ENCODE data around the gene MDH1.

MDH1 gene

GRCh38 chr2:63643486-63643885 is 54.7 kb downstream of the MDH1 start:
- H3K9me2 ChIP-seq (ENCODE audit: low read depth, low read length), result no peaks in the 10 kb centered on the region
- H3K36me3 ChIP-seq (ENCODE audit: insufficient read depth, low read length), result no peaks in the 10 kb centered on the region
- H2AFZ ChIP-seq (ENCODE audit: low read length), result no peak overlapping the region
- no peak overlapping the region for H3K27ac ChIP-seq (ENCODE audit: low read depth, low read length, poor library complexity, severe bottlenecking)
- H3K4me2 ChIP-seq (ENCODE audit: low read length), result no peak overlapping the region
- no peaks in the 10 kb centered on the region for H3K4me1 ChIP-seq (ENCODE audit: insufficient read depth, low read length, severe bottlenecking)
- H3K4me3 ChIP-seq (ENCODE audit: low read depth, low read length, poor library complexity, severe bottlenecking), result no peak overlapping the region
- TF ChIP-seq EZH2 (IDR thresholded peaks at IDR 0.05; ENCODE audit: borderline replicate concordance, low read length) (no peak), CTCF (IDR thresholded peaks at IDR 0.05; ENCODE audit: low read length) (no peak)
- no peaks in the 10 kb centered on the region for H3F3A ChIP-seq (ENCODE audit: insufficient read depth, low read length)
- no peaks in the 10 kb centered on the region for H3K9me3 ChIP-seq (ENCODE audit: low read length)
- H3K79me2 ChIP-seq (ENCODE audit: insufficient read depth, low read length), result no peaks in the 10 kb centered on the region
- H3K9ac ChIP-seq (ENCODE audit: low read length), result no peak overlapping the region
- H3K27me3 ChIP-seq (ENCODE audit: insufficient read depth, low read length), result peaks cover 6% of the 10 kb centered on the region; the same call in 1 of the 2 replicates
- H4K20me1 ChIP-seq (ENCODE audit: insufficient read depth, low read length), result no peaks in the 10 kb centered on the region

GRCh38 chr2:63648632-63649031 is 59.9 kb downstream of the MDH1 start:
- Histone ChIP-seq H3K4me1 (ENCODE audit: insufficient read depth, low read length, severe bottlenecking) (no peaks in the 10 kb centered on the region), H3K9me2 (ENCODE audit: low read depth, low read length) (no peaks in the 10 kb centered on the region), H4K20me1 (ENCODE audit: insufficient read depth, low read length) (no peaks in the 10 kb centered on the region), H2AFZ (ENCODE audit: low read length) (no peak overlapping the region), H3F3A (ENCODE audit: insufficient read depth, low read length) (no peaks in the 10 kb centered on the region), H3K79me2 (ENCODE audit: insufficient read depth, low read length) (no peaks in the 10 kb centered on the region), H3K4me3 (ENCODE audit: low read depth, low read length, poor library complexity, severe bottlenecking) (no peak overlapping the region), H3K27me3 (ENCODE audit: insufficient read depth, low read length) (0 out of 2 replicates have a peak, but pooled peaks cover 2% of the 10 kb centered on the region), H3K4me2 (ENCODE audit: low read length) (no peak overlapping the region), H3K9me3 (ENCODE audit: low read length) (no peaks in the 10 kb centered on the region), H3K9ac (ENCODE audit: low read length) (no peak overlapping the region), H3K27ac (ENCODE audit: low read depth, low read length, poor library complexity, severe bottlenecking) (no peak overlapping the region), H3K36me3 (ENCODE audit: insufficient read depth, low read length) (no peaks in the 10 kb centered on the region)
- TF ChIP-seq EZH2 (IDR thresholded peaks at IDR 0.05; ENCODE audit: borderline replicate concordance, low read length), result no peak
- TF ChIP-seq CTCF (IDR thresholded peaks at IDR 0.05; ENCODE audit: low read length), result no peak

GRCh38 chr2:63649829-63650228 is 61.1 kb downstream of the MDH1 start:
- no peaks in the 10 kb centered on the region for H3K36me3 ChIP-seq (ENCODE audit: insufficient read depth, low read length)
- H3K9me3 ChIP-seq (ENCODE audit: low read length), result no peaks in the 10 kb centered on the region
- H3K4me1 ChIP-seq (ENCODE audit: insufficient read depth, low read length, severe bottlenecking), result no peaks in the 10 kb centered on the region
- no peak overlapping the region for H3K4me2 ChIP-seq (ENCODE audit: low read length)
- H3F3A ChIP-seq (ENCODE audit: insufficient read depth, low read length), result no peaks in the 10 kb centered on the region
- H3K27ac ChIP-seq (ENCODE audit: low read depth, low read length, poor library complexity, severe bottlenecking), result no peak overlapping the region
- no peak for TF ChIP-seq CTCF (IDR thresholded peaks at IDR 0.05; ENCODE audit: low read length)
- TF ChIP-seq EZH2 (IDR thresholded peaks at IDR 0.05; ENCODE audit: borderline replicate concordance, low read length), result no peak
- no peaks in the 10 kb centered on the region for H3K79me2 ChIP-seq (ENCODE audit: insufficient read depth, low read length)
- H3K9me2 ChIP-seq (ENCODE audit: low read depth, low read length), result no peaks in the 10 kb centered on the region
- no peaks in the 10 kb centered on the region for H3K27me3 ChIP-seq (ENCODE audit: insufficient read depth, low read length)
- H3K9ac ChIP-seq (ENCODE audit: low read length), result no peak overlapping the region
- H4K20me1 ChIP-seq (ENCODE audit: insufficient read depth, low read length), result no peaks in the 10 kb centered on the region
- H2AFZ ChIP-seq (ENCODE audit: low read length), result no peak overlapping the region
- H3K4me3 ChIP-seq (ENCODE audit: low read depth, low read length, poor library complexity, severe bottlenecking), result no peak overlapping the region

Data from OCI-LY1 (cell line).